Measurements from ENCODE around the gene SAMD10.
"Not testable (repeated sequence)": the region's sequence is repeated elsewhere in the genome, so short reads cannot be mapped to it uniquely, and the experiment has no call there.

Gene SAMD10

DNA sequence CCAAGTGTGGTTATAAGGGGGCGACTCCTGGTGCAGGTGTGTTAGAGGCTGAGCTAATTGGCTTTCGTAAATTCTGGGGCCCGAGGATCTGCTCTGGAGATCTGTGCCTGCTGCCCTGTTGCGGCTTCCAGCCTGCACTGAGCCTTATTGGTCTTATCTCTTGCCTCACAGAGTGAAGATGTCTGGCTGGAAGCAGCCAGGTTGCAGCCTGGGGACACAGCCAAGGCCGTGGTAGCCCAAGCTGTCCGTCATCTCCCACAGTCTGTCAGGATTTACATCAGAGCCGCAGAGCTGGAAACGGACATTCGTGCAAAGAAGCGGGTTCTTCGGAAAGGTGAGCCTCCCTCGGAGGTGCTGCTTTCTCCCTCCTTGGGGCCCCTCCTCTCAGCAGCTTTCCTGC lies 21.5 kb upstream of the SAMD10 start:
- DNase-seq, result no peak

DNA sequence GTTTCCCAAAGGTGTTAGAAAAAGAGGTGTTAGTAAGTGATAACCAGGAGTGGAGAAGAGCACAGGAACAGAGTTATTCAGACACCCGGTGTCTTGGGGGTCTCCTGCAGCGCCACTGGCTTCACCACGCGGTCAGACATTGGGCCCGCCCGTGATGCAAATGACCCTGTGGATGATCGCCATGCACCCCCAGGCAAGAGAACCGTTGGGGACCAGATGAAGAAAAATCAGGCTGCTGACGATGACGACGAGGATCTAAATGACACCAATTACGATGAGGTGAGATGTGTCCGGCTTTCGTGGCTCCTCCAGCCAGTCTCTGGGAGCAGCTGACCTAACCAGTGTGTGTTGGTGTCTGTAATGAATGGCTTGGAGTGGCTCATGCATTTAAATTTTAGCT lies 3.5 kb upstream of the SAMD10 start:
- DNase-seq, result no peak

DNA sequence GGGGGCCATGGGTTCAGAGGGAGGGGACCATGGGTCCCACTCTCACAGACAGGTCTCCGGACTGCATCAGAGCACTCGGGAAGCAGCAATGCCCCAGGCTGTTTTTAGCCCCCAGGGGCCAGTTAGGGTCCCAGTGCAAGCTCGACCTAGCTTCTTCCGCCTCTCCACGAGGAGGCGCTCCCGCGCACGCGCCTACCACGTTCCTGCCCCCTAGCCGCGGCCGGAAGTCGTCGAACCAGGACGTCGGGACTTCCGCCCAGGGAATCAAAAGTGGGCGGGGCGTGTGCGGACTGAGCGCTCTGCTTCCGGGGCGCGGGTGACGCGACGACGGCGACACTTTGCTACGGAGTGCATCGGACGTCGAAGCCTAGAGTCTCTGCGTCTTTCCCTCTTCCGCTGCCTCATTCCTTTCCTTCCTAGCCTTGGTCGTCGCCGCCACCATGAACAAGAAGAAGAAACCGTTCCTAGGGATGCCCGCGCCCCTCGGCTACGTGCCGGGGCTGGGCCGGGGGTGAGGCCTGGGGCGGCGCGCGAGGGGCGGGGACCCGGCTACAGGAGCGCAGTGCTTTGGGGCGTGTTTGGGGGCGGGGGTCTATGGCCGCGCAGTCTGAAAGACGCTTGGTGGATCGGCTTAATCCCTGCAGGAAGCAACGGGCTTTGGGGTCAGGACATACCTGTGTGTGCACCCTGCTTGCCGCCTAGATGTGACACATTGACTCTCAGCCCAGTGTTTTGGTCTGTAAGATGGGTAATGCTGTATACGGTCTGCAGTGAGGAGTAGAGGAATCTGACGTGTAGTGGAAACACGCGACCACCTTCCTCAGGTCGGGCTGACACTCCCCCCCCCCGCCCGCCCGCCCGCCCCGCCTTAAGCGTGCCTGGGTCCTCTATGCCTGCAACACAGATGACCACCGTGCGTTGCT lies 1.6 kb upstream of the SAMD10 start, which contains the start of gene PRPF6:
Gene PRPF6 (plus strand): TSS at position 327 of the 923 bp plus-strand sequence. CDS start 114 bp downstream, at position 441.
- DNase-seq, result peak; percentile 95

- no peak for DNase-seq
Observed at GRCh38 chr20:63980317-63980805, 919 bp upstream of the SAMD10 start.

DNA sequence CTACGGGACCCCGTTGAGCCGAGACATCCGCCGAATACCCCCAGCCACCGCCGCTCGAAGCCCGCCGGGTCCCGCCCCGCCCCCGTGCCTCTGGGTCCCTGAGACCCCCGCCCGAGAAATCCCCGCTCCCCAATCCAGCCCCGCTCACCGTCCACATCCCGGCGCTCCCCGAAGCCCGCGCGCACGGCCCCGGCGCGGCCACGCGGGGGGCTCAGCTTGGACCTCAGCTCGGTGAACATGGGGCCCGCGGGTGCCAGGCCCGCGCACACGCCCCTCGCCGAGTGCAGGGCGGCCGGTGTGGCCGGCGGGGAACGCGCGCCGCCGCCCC lies 249 bp downstream of the SAMD10 start:
- DNase-seq, result no peak

GRCh38 chr20:63978319-63979228 lies 868 bp downstream of the SAMD10 start:
- DNase-seq, result no peak

DNA sequence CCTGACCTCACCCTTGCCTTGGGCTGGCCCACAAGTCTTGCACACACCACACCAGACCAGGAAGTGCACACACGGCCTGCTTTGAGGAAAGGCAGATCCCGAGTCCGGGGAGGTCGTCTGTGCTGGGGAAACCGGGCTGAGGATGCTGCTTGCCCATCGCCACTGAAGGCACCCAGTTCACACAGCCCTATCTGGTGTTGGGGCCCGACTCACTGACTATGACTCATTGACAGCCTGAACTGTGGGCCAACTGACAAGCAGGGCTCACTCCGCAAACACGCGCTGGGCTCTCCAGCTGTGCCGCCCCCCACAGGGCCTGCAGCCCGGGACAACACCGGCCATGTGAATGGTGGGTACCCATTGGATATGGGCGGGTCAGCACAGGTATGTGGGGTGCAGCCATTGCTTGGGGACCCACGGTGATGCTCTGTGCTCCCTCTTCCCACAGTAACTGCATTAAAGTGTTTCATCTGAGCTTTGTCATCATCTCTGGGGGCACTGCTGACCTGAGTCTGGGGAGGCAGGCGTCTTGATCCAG lies 1.6 kb downstream of the SAMD10 start:
- DNase-seq, result no peak

DNA sequence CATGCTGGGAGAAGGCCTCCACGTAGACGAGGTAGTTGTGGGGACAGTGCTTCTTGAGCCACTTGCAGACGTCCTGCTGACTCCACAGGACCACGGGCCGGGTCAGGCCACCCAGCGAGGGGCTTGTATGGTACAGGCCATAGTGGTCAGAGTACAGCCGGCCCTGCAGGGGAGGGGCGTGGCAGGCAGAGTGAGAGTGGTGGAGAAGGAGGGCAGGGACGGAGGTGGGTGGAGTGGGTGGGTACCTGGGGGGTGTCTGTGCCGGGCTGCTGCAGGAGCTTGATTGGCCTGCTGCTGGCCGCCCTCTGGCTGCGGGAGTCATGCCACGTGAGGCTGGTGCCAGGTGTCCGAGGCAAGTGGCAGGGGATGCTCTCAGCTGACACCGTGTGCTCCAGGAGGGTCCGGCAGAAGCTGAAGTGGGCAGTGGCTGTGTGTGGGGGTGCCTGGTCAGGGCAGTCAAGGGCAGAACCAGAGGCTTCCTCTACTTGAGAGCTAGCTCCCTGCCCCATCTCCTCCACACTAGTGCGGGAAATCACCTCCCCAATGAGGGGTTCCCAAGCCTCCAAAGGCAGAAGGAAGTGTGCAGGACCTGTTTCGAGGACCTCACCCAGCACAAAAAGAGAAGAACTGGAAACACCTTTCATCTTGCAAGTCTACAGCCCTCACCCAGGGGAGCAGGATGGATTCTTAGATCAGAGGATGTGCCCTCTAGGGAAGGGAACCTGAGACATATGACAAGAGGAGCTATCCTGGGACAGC lies 2.3 kb downstream of the SAMD10 start:
- DNase-seq, result no peak

- not testable (repeated sequence) for DNase-seq
Observed at GRCh38 chr20:63976511-63976910, 2.9 kb downstream of the SAMD10 start.

DNA sequence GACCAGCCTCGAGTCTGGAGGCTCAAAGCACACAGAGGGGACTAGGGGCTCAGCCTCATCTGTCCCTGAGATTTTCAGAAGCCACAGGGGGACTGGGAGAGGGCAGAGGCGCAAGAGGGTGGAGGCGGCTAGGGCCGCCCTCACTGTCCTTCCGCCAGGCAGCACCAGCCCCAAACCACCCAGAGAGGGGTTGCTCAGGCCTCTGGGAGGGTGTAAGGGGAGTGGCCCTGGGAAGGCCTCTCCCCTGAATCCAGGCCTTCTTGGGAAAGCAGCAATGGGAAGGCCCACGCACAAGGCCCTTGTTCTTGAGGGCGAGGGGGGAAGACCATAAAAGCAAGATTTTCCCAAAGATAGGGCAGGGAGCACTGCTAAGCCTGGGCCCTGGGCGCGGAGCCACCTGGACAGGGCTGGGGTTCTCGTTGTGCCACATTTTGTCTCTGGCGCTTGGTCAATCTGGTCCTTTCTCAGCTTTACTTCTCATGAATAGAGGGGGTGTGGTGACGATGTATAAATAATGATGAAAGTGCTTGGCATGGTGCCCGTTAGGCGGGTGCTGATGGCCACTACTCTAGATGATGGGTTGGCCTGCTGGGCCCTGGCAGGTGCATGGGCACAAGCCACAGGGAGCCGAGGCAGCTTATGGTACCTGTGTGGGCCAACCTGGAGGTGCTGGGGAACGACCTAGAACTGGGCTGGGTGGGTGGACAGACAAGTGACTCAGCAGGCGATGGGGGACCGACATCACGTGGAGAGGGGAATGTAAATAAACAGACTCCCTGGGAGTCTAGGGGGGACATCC lies 4.8 kb downstream of the SAMD10 start:
- no peak for DNase-seq

GRCh38 chr20:63973636-63974401 lies 5.6 kb downstream of the SAMD10 start:
- DNase-seq, result peak; percentile 37

GRCh38 chr20:63973160-63973479 lies 6.3 kb downstream of the SAMD10 start:
- DNase-seq, result no peak

- DNase-seq, result no peak
Observed at GRCh38 chr20:63972312-63973159, 6.9 kb downstream of the SAMD10 start.

- DNase-seq, result not testable (repeated sequence)
Observed at GRCh38 chr20:63971960-63972311, 7.5 kb downstream of the SAMD10 start.

DNA sequence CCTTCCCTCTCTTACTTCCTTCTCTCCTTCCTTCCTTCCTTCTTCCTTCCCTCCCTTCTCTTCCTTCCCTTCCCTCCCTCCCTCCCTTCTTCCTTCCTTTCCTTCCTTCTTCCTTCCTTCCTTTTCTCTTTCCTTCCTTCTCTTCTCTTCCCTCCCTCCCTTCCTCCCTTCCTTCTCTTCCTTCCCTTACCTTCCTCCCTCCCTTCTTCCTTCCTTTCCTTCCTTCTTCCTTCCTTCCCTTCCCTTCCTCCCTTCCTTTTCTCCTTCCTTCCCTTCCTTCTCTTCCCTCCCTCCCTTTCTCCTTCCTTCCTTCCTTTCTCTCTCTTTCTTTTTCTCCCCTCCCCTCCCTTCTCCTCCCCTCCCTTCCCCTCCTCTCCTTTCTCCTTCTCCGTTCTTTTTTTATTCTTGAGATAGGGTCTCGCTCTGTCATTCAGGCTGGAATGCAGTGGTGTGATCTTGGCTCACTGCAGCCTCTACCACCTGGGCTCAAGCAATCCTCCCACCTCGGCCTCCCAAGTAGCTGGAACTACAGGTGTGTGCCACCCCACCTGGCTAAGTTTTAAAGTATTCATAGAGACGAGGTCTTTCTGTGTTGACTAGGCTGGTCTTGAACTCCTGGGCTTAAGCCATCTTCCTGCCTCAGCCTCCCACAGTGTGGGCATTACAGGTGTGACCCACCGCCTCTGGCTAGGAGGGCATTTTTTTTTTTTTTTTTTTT lies 8.6 kb downstream of the SAMD10 start:
- no peak for DNase-seq

GRCh38 chr20:63969838-63970713 lies 9.4 kb downstream of the SAMD10 start, which contains the start of gene ZNF512B:
Gene ZNF512B, minus strand, starts transcription at chr20:63969930. Its CDS starts 1,980 bp downstream, at chr20:63967950.
- DNase-seq, result no peak

DNA sequence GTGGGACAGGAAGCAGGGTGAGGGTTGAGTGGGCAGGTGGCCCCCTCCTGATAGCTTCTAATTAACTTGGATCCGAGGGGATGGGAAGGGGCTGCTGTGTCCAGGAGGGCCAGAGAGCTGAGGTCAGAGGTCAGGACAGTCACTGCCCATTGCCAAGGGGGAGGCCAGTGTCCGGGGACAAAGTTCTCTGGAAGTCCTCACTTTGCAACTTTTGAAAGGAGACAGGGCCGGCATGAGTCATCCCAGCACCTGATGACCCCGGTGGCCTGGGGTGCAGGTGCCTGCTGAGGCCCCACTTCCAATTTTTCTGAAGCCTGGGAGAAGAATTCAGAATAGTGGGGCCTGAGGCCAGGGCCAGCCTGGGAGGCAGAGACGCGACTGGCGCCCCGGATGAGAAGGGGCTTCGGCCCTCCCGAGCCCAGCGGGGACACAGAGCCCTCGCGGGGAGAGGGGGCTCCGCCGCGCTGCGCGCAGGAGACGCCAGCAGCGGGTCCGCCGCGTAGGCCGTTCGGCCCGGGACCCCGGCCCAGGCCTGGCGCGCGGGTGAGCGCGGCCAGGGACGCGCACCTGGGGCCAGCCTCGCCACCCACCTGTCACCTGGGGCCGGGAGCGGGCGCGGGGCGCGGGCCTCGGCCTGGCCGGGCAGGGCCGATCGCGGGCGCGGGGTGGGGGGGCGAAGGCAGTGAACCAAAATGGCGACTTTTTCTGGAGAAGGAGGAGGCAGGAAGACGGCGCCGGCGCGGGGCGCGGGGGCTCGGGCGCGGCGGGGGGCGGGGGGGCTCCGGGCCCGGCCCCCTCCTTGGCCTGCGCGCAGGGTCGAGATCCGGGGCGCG lies 10.3 kb downstream of the SAMD10 start:
- DNase-seq, result no peak
